ENCODE measurements around the gene SMO. TPM values are rescaled to one million over a fixed set of nuclear protein-coding genes. Genes with fewer than 3 reads are reported as not detected.
"Not testable (repeated sequence)": the region's sequence is repeated elsewhere in the genome, so short reads cannot be mapped to it uniquely, and the experiment has no call there.

The SMO gene
- total RNA-seq, 1 experiment from 2014 or later: 30.4 TPM

GRCh38 chr7:129169686-129170440 lies 18.6 kb upstream of the SMO start:
- no peak for DNase-seq (ENCODE audit: low read depth)

GRCh38 chr7:129170441-129171021 lies 17.9 kb upstream of the SMO start:
- DNase-seq (ENCODE audit: low read depth): no peak

- not testable (repeated sequence) for DNase-seq (ENCODE audit: low read depth)
These were observed 14.6 kb upstream of the SMO start for GRCh38 chr7:129173861-129174260.

GRCh38 chr7:129176916-129177710 lies 11.3 kb upstream of the SMO start:
- no peak for DNase-seq (ENCODE audit: low read depth)

GRCh38 chr7:129184981-129185670 lies 3.3 kb upstream of the SMO start:
- no peak for DNase-seq (ENCODE audit: low read depth)

- DNase-seq (ENCODE audit: low read depth): no peak
These were observed 1.6 kb upstream of the SMO start for GRCh38 chr7:129186749-129187260.

- DNase-seq (ENCODE audit: low read depth): no peak
These were observed 607 bp upstream of the SMO start for GRCh38 chr7:129187681-129188371.

GRCh38 chr7:129188892-129189660 lies 643 bp downstream of the SMO start:
- DNase-seq (ENCODE audit: low read depth): peak; percentile 51

GRCh38 chr7:129189661-129190310 lies 1.4 kb downstream of the SMO start:
- DNase-seq (ENCODE audit: low read depth): no peak

GRCh38 chr7:129191272-129191671 lies 2.8 kb downstream of the SMO start:
- no peak for DNase-seq (ENCODE audit: low read depth)

- no peak for DNase-seq (ENCODE audit: low read depth)
These were observed 5.5 kb downstream of the SMO start for GRCh38 chr7:129193892-129194291.

GRCh38 chr7:129197771-129198170 lies 9.3 kb downstream of the SMO start:
- DNase-seq (ENCODE audit: low read depth): no peak

- DNase-seq (ENCODE audit: low read depth): no peak
These were observed 11.0 kb downstream of the SMO start for GRCh38 chr7:129199406-129199805.

GRCh38 chr7:129202058-129202777 lies 13.8 kb downstream of the SMO start:
- DNase-seq (ENCODE audit: low read depth): no peak

- DNase-seq (ENCODE audit: low read depth): no peak
These were observed 14.8 kb downstream of the SMO start for GRCh38 chr7:129203050-129203741.

GRCh38 chr7:129205126-129205818 lies 16.8 kb downstream of the SMO start:
- no peak for DNase-seq (ENCODE audit: low read depth)

- DNase-seq (ENCODE audit: low read depth): no peak
These were observed 17.8 kb downstream of the SMO start for GRCh38 chr7:129205987-129206785.

Measured in Daoy (cell line).